ENCODE results near the gene CDHR2.
"Not testable (repeated sequence)": the region's sequence is repeated elsewhere in the genome, so short reads cannot be mapped to it uniquely, and the experiment has no call there.

Gene CDHR2

GRCh38 chr5:176542596-176543427 is 6.3 kb upstream of the CDHR2 start:
- no peak for DNase-seq

- peak; percentile 61 for DNase-seq
These were observed 5.5 kb upstream of the CDHR2 start for GRCh38 chr5:176543428-176544182.

GRCh38 chr5:176545388-176545736 is 3.8 kb upstream of the CDHR2 start:
- DNase-seq, result no peak

GRCh38 chr5:176545737-176546509 is 3.2 kb upstream of the CDHR2 start:
- no peak for DNase-seq

GRCh38 chr5:176547802-176548201 is 1.3 kb upstream of the CDHR2 start:
- DNase-seq, result no peak

GRCh38 chr5:176549871-176550270 is 729 bp downstream of the CDHR2 start:
- no peak for DNase-seq

GRCh38 chr5:176550275-176550831 is 1.2 kb downstream of the CDHR2 start:
- DNase-seq, result no peak

GRCh38 chr5:176550937-176551336 is 1.8 kb downstream of the CDHR2 start:
- DNase-seq, result not testable (repeated sequence)

GRCh38 chr5:176552332-176552869 is 3.3 kb downstream of the CDHR2 start:
- DNase-seq, result no peak

- no peak for DNase-seq
These were observed 4.3 kb downstream of the CDHR2 start for GRCh38 chr5:176553260-176554085.

- DNase-seq, result no peak
These were observed 8.7 kb downstream of the CDHR2 start for GRCh38 chr5:176557846-176558245.

- DNase-seq, result no peak
These were observed 10.5 kb downstream of the CDHR2 start for GRCh38 chr5:176559683-176560082.

GRCh38 chr5:176560364-176560763 is 11.2 kb downstream of the CDHR2 start:
- no peak for DNase-seq

GRCh38 chr5:176561259-176561658 is 12.1 kb downstream of the CDHR2 start:
- no peak for DNase-seq

GRCh38 chr5:176562189-176562588 is 13.0 kb downstream of the CDHR2 start:
- no peak for DNase-seq

GRCh38 chr5:176564002-176564401 is 14.9 kb downstream of the CDHR2 start:
- DNase-seq, result no peak

GRCh38 chr5:176565760-176566288 is 16.7 kb downstream of the CDHR2 start:
- DNase-seq, result no peak

GRCh38 chr5:176568657-176569056 is 19.5 kb downstream of the CDHR2 start:
- DNase-seq, result no peak

- DNase-seq, result no peak
These were observed 20.9 kb downstream of the CDHR2 start for GRCh38 chr5:176570044-176570443.

- no peak for DNase-seq
These were observed 24.6 kb downstream of the CDHR2 start for GRCh38 chr5:176573564-176574296.

- no peak for DNase-seq
These were observed 25.1 kb downstream of the CDHR2 start for GRCh38 chr5:176574297-176574591.

Measured in NCI-H2029 (cell line).